Measurements from ENCODE around the gene LCN9.

GRCh38 chr9:135664266-135664665, 1.2 kb downstream of the LCN9 start:
- no peak for TF ChIP-seq EGR1 (IDR thresholded peaks at IDR 0.05; ENCODE audit: low read depth in 2 of 2)
- no peak for TF ChIP-seq CTCF (IDR thresholded peaks at IDR 0.05; ENCODE audit: low read depth, low read length, missing input control)
- no peak for TF ChIP-seq GABPA (IDR thresholded peaks at IDR 0.05 in 1 of 2, conservative IDR thresholded peaks at IDR 0.05 in 1 of 2)
- TF ChIP-seq SP1 (IDR thresholded peaks at IDR 0.05): no peak
- TF ChIP-seq YY1 (IDR thresholded peaks at IDR 0.05): no peak
- TF ChIP-seq JUND (IDR thresholded peaks at IDR 0.05): no peak

All from liver (tissue), 3 donors.